Endothelial cell of umbilical vein (primary cell): ENCODE measurements around the gene CEP164.

ENCODE experiments used
- EZH2 ChIP-seq: IDR thresholded peaks from 2 replicates; pipeline ENCODE4 v1.6.1; 2012; ENCODE audit warnings: borderline replicate concordance, low read depth, mild to moderate bottlenecking, moderate library complexity, low read length, inconsistent platforms; ENCODE audit not compliant: severe bottlenecking
- FOS ChIP-seq: IDR thresholded peaks from 2 replicates; pipeline ENCODE4 v1.6.1; 2011; ENCODE audit warnings: mild to moderate bottlenecking, low read length, moderate library complexity, borderline replicate concordance; ENCODE audit not compliant: insufficient read depth
- TF ChIP-seq, protein P1 (sequence below), 2 donors: IDR thresholded peaks; 1 replicate in 1 of 2; 2 replicates in 1 of 2; pipeline ENCODE4 v1.5.1; 2011; ENCODE audit warnings: low read length in 2 of 2, mild to moderate bottlenecking in 2 of 2, moderate library complexity in 2 of 2, control low read depth in 1 of 2, inconsistent platforms in 1 of 2, low read depth in 1 of 2; ENCODE audit not compliant: insufficient read depth in 1 of 2; ENCODE audit errors: extremely low read depth in 1 of 2

GRCh38 chr11:117387992-117388755, 60.5 kb downstream of the CEP164 start:
- TF ChIP-seq, protein P1, sequence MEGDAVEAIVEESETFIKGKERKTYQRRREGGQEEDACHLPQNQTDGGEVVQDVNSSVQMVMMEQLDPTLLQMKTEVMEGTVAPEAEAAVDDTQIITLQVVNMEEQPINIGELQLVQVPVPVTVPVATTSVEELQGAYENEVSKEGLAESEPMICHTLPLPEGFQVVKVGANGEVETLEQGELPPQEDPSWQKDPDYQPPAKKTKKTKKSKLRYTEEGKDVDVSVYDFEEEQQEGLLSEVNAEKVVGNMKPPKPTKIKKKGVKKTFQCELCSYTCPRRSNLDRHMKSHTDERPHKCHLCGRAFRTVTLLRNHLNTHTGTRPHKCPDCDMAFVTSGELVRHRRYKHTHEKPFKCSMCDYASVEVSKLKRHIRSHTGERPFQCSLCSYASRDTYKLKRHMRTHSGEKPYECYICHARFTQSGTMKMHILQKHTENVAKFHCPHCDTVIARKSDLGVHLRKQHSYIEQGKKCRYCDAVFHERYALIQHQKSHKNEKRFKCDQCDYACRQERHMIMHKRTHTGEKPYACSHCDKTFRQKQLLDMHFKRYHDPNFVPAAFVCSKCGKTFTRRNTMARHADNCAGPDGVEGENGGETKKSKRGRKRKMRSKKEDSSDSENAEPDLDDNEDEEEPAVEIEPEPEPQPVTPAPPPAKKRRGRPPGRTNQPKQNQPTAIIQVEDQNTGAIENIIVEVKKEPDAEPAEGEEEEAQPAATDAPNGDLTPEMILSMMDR (IDR thresholded peaks at IDR 0.05; ENCODE audit: extremely low read depth in 1 of 2, insufficient read depth in 1 of 2, low read depth in 1 of 2, low read length in 2 of 2) = no peak
- TF ChIP-seq EZH2 (no peak), FOS (no peak)
